Measurements from ENCODE around the gene SYCN. TPM values are rescaled to one million over a fixed set of nuclear protein-coding genes. Genes with fewer than 3 reads are reported as not detected.

The SYCN gene
- total and polyA plus RNA-seq, 2 of the 13 experiments (the other 11 are each of a cell fraction or from before 2014, with no cell fraction given): not detected

DNA sequence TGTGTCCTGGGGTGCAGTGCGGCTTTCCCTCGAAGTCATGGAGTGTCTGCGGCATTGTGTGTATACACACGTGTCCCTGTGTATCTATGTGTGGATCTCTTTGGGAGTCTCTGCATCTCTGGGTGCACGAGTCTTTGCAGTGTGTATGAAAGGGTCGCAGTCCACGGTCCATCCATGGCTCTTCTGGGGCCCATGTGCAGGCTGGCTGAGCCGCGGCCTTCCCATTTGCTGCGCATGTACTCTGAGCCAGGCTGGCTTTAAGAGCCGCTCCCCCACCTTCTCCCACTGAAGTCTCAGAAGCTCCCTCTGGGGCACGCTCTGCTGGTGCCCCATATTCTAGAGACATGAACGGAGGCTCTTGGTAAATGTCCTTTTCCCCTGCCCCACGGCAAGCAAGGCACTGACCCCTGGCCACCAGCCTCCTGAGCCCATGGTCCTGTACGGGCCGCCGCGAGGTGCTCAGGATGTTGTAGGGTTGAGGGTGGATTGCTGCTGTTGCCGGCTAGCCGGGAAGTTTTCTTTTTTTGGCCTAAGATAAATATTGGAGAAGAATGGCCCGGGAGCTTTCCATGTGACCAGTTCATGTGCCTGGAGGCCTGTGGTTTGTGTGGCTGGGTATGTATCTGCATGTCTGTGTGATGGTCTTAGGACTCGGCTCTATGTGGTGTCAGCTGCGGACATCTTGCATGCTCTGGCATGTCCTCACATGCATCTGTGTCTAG lies 46.6 kb downstream of the SYCN start (continued):
- TF ChIP-seq RFXAP (CRISPR knock-in tag; IDR thresholded peaks at IDR 0.05; ENCODE audit: borderline replicate concordance) (no peak), SP5 (CRISPR knock-in tag; IDR thresholded peaks at IDR 0.05; ENCODE audit: borderline replicate concordance, low read depth) (no peak)

DNA sequence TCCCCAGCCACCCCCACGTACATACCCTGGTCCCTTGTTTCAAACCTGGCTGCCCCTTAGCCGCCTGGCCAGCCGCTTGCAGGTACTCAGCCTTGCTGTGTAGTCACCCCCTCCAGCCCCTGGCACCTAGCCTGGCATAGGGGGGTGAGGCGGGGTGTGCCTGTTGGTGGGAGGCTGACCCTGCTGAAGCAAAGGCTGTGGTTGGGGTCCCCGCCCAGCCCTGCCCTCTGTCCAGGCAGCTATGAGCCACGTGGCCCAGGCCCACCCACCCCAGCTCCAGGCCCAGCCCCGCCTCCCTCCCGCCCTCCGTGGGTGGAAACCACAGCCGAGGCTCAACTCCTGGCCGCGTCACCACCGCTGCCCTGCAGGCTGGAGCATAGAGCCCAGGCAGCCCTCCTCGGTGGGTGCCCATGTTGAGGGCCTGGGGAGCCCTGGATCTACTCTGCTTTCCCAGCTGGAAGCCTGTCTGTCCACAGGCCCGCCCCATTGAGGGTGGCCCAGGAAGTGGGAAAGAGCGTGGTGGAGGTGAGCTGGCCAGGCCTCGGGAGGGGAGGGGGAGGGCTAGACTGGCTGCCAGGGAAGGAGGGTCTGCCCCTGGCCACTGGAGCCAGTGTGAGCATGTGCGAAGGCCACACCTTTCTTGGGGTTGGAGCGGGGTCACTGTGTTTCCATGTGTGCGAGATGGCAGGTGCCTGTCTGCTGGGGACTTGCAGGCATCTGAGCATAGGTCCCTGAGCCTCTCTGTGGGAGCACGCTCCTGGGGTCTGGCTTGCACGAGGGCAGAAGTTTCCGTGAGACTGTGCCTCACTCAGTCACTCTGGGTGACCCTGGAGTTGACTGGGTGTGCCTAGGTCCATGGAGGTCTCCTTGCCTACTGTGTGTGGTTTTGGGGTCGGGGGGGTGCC lies 47.5 kb downstream of the SYCN start:
- peak overlapping the region; percentile 66 for H3K27ac ChIP-seq (ENCODE audit: extremely low read length, insufficient read depth, low read length)
- H3K4me2 ChIP-seq (ENCODE audit: low read depth, low read length): peak overlapping the region; percentile 55
- H3K9me3 ChIP-seq (ENCODE audit: low read length): no peaks in the 10 kb centered on the region
- no peaks in the 10 kb centered on the region for H3K27me3 ChIP-seq (ENCODE audit: control insufficient read depth in 1 of 2, insufficient read depth in 2 of 2, low read length in 2 of 2)
- H3K9ac ChIP-seq (ENCODE audit: insufficient read depth, low read depth, low read length): peak overlapping the region; percentile 10; the same call in 1 of the 2 replicates
- WGBS (ENCODE audit: low lambda C conversion rate): 66% methylated on average over 4 of the region's 24 CpGs
- H3K36me3 ChIP-seq (replicated peaks in 1 of 2; ENCODE audit: control insufficient read depth in 1 of 2, insufficient read depth in 2 of 2, low read length in 2 of 2): peaks cover 1 to 8% of the 10 kb centered on the region in 2 experiments; a peak in 2 of 5 replicates
- BruUV-seq (replicated peaks): no TSS peak
- no peak for DNase-seq (ENCODE audit: low spot score)
- H3K79me2 ChIP-seq (ENCODE audit: insufficient read depth, low read length): peaks cover 50% of the 10 kb centered on the region
- FAIRE-seq: no peak
- peak overlapping the region in 1 of 3 experiments; percentile 45; a peak in 2 of 6 replicates for H3K4me3 ChIP-seq (replicated peaks in 1 of 3; ENCODE audit: insufficient read depth in 1 of 3, low read depth in 2 of 3, low read length in 3 of 3)
- H3K4me1 ChIP-seq (ENCODE audit: insufficient read depth, low read length): peaks cover 52% of the 10 kb centered on the region
- ChIA-PET CTCF (ENCODE audit: low intra/inter-chr PET ratio, low total read pairs) (no interaction called here), POLR2A (interaction anchor here (3.6 kb wide), 1 partner anchor 11 kb away, joined by 26 read pairs; no protein-coding TSS in a partner anchor)
- H2AFZ ChIP-seq (ENCODE audit: low read length): no peak overlapping the region
- ATAC-seq: peak; percentile 17
- in situ Hi-C loops (cut with HindIII; ENCODE audit: extremely low pct_ligation_motif_present, low pct_unique_long_range_greater_than_20kb) (no loop called here), intact Hi-C loops (cut with micrococcal nuclease; ENCODE audit: unreplicated experiment) (loop anchor here (5.0 kb wide), 1 partner anchor 34 kb away; no protein-coding TSS in a partner anchor)
- peaks cover 18% of the 10 kb centered on the region; the same call in 1 of the 2 replicates for H4K20me1 ChIP-seq (ENCODE audit: insufficient read depth, low read length)
- TF ChIP-seq, protein P1, sequence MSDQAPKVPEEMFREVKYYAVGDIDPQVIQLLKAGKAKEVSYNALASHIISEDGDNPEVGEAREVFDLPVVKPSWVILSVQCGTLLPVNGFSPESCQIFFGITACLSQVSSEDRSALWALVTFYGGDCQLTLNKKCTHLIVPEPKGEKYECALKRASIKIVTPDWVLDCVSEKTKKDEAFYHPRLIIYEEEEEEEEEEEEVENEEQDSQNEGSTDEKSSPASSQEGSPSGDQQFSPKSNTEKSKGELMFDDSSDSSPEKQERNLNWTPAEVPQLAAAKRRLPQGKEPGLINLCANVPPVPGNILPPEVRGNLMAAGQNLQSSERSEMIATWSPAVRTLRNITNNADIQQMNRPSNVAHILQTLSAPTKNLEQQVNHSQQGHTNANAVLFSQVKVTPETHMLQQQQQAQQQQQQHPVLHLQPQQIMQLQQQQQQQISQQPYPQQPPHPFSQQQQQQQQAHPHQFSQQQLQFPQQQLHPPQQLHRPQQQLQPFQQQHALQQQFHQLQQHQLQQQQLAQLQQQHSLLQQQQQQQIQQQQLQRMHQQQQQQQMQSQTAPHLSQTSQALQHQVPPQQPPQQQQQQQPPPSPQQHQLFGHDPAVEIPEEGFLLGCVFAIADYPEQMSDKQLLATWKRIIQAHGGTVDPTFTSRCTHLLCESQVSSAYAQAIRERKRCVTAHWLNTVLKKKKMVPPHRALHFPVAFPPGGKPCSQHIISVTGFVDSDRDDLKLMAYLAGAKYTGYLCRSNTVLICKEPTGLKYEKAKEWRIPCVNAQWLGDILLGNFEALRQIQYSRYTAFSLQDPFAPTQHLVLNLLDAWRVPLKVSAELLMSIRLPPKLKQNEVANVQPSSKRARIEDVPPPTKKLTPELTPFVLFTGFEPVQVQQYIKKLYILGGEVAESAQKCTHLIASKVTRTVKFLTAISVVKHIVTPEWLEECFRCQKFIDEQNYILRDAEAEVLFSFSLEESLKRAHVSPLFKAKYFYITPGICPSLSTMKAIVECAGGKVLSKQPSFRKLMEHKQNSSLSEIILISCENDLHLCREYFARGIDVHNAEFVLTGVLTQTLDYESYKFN (CRISPR knock-in tag; conservative IDR thresholded peaks at IDR 0.05): peak; percentile 17; the same call in 1 of the 2 replicates
- TF ChIP-seq, protein P2, sequence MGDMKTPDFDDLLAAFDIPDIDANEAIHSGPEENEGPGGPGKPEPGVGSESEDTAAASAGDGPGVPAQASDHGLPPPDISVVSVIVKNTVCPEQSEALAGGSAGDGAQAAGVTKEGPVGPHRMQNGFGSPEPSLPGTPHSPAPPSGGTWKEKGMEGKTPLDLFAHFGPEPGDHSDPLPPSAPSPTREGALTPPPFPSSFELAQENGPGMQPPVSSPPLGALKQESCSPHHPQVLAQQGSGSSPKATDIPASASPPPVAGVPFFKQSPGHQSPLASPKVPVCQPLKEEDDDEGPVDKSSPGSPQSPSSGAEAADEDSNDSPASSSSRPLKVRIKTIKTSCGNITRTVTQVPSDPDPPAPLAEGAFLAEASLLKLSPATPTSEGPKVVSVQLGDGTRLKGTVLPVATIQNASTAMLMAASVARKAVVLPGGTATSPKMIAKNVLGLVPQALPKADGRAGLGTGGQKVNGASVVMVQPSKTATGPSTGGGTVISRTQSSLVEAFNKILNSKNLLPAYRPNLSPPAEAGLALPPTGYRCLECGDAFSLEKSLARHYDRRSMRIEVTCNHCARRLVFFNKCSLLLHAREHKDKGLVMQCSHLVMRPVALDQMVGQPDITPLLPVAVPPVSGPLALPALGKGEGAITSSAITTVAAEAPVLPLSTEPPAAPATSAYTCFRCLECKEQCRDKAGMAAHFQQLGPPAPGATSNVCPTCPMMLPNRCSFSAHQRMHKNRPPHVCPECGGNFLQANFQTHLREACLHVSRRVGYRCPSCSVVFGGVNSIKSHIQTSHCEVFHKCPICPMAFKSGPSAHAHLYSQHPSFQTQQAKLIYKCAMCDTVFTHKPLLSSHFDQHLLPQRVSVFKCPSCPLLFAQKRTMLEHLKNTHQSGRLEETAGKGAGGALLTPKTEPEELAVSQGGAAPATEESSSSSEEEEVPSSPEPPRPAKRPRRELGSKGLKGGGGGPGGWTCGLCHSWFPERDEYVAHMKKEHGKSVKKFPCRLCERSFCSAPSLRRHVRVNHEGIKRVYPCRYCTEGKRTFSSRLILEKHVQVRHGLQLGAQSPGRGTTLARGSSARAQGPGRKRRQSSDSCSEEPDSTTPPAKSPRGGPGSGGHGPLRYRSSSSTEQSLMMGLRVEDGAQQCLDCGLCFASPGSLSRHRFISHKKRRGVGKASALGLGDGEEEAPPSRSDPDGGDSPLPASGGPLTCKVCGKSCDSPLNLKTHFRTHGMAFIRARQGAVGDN (CRISPR knock-in tag; IDR thresholded peaks at IDR 0.05): peak; percentile 33; the same call in 1 of the 2 replicates
- 0 out of 2 replicates have a peak, but pooled peaks have one; percentile 21 for TF ChIP-seq ZFP41 (CRISPR knock-in tag; IDR thresholded peaks at IDR 0.05; ENCODE audit: borderline replicate concordance)
- TF ChIP-seq, protein P3, sequence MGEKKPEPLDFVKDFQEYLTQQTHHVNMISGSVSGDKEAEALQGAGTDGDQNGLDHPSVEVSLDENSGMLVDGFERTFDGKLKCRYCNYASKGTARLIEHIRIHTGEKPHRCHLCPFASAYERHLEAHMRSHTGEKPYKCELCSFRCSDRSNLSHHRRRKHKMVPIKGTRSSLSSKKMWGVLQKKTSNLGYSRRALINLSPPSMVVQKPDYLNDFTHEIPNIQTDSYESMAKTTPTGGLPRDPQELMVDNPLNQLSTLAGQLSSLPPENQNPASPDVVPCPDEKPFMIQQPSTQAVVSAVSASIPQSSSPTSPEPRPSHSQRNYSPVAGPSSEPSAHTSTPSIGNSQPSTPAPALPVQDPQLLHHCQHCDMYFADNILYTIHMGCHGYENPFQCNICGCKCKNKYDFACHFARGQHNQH (CRISPR knock-in tag; IDR thresholded peaks at IDR 0.05): no peak
- no peak for TF ChIP-seq CC2D1A (CRISPR knock-in tag; IDR thresholded peaks at IDR 0.05)
